Neural cell (in vitro differentiated cells): ENCODE measurements around the gene DCHS2.

ENCODE experiments used
- CTCF ChIP-seq: fragments of 450-650 bp; IDR thresholded peaks from 2 replicates; pipeline ENCODE4 v1.5.1; 2014; ENCODE audit warnings: antibody characterized with exemption, mild to moderate bottlenecking, moderate library complexity; ENCODE audit not compliant: poor library complexity, severe bottlenecking
- EZH2 ChIP-seq: fragments of 200-600, 300-800 bp; shearing (Covaris generic), sonication (generic); IDR thresholded peaks from 2 replicates; pipeline ENCODE4 v1.6.1; 2014; ENCODE audit warnings: antibody characterized with exemption, low read length, borderline replicate concordance, mild to moderate bottlenecking; ENCODE audit not compliant: insufficient read depth, poor library complexity, severe bottlenecking
- MXI1 ChIP-seq: fragments of 450-650 bp; conservative IDR thresholded peaks from 2 replicates; pipeline ENCODE4 v1.6.1; 2014; ENCODE audit warnings: antibody characterized with exemption, mild to moderate bottlenecking; ENCODE audit not compliant: poor library complexity, severe bottlenecking
- POLR2AphosphoS5 ChIP-seq: IDR thresholded peaks from 2 replicates; pipeline ENCODE4 v1.6.1; 2012
- SMC3 ChIP-seq: fragments of 450-650 bp; conservative IDR thresholded peaks from 2 replicates; pipeline ENCODE4 v1.6.1; 2014; ENCODE audit warnings: antibody characterized with exemption, mild to moderate bottlenecking, moderate library complexity; ENCODE audit not compliant: poor library complexity

- TF ChIP-seq CTCF (no peak), MXI1 (no peak), SMC3 (no peak), POLR2AphosphoS5 (no peak), EZH2 (no peak)
These were observed 49.6 kb downstream of the DCHS2 start for GRCh38 chr4:154441982-154442381.
